Measurements from ENCODE around the gene FASTK. TPM values are rescaled to one million over a fixed set of nuclear protein-coding genes. Genes with fewer than 3 reads are reported as not detected.

The FASTK gene
- total and polyA plus RNA-seq, 4 donors: 30.9 to 80.7 (median 65.8) TPM

DNA sequence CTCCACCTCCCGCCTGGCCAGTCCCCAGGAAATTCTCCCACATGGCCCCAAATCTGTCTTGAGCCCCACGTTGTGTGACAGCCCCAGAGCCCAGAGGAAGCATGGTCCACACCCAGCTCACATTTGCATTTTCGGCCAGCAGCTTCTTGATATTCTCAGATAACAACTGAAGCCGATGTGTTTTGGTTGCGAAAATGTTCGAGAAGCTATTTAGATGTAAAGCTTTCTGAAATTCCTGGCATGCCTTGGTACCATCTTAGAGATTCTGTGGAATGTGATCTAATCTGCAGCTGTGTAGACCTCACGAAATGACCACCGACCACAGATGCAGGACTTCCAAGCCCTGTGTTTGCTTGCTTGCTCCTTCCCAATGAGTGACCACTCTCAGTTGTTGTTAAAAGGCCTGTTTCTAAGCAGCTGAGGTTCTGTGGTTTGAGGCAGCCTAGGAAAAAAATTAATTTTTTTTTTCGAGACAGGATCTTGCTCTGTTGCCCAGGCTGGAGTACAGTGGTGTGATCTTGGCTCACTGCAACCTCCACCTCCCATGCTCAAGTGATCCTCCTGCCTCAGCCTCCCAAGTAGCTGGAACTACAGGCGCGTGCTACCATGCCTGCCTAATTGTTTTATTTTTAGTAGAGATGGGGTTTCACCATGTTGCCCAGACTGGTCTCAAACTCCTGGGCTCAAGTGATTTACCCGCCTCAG is 12.4 kb downstream of the FASTK start:
- no peaks in the 10 kb centered on the region for H3K27me3 ChIP-seq (ENCODE audit: control insufficient read depth, insufficient read depth, low read length)
- no peak overlapping the region for H3K27ac ChIP-seq (ENCODE audit: low read depth, low read length)
- 83% methylated on average over 11 of the region's 12 CpGs for WGBS (ENCODE audit: insufficient coverage)
- H3K4me1 ChIP-seq (ENCODE audit: control insufficient read depth, insufficient read depth, low read length): peaks cover 2% of the 10 kb centered on the region
- peaks cover 79% of the 10 kb centered on the region for H3K36me3 ChIP-seq (ENCODE audit: control insufficient read depth, insufficient read depth, low read length)
- no peak overlapping the region for H3K4me3 ChIP-seq (ENCODE audit: low read depth, low read length)
- H3K9me3 ChIP-seq (ENCODE audit: control insufficient read depth, insufficient read depth, low read length): no peaks in the 10 kb centered on the region
- DNase-seq (ENCODE audit: low read depth in 4 of 6, low spot score in 6 of 6): no peak

DNA sequence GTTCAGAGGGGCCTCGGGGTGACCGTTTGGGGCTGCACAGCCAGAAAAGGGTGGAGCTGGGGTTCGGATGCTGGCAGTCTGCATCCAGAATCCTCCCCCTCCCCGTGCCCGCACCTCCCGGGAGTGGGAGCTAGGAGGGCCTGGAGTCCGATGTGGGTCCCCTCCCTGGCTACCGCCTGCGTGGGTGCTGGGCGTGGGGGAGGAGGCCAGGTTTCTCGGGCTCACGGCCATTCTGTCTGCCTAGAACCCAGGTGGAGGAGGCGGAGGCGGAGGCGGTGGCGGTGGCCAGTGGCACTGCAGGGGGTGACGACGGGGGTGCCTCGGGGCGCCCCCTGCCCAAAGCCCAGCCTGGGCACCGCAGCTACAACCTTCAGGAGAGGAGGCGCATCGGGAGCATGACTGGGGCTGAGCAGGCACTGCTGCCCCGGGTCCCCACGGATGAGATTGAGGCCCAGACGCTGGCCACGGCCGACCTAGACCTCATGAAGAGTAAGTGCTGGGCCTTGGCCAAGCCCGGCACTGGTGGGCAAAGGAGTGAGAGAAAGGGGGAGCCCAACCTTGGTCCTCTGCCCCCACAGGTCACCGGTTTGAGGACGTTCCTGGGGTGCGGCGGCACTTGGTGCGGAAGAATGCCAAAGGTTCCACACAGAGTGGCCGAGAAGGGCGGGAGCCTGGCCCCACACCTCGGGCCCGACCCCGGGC is 14.2 kb downstream of the FASTK start:
- peaks cover 79% of the 10 kb centered on the region for H3K36me3 ChIP-seq (ENCODE audit: control insufficient read depth, insufficient read depth, low read length)
- H3K9me3 ChIP-seq (ENCODE audit: control insufficient read depth, insufficient read depth, low read length): no peaks in the 10 kb centered on the region
- H3K27ac ChIP-seq (ENCODE audit: low read depth, low read length): no peak overlapping the region
- no peak overlapping the region for H3K4me3 ChIP-seq (ENCODE audit: low read depth, low read length)
- H3K4me1 ChIP-seq (ENCODE audit: control insufficient read depth, insufficient read depth, low read length): peaks cover 18% of the 10 kb centered on the region
- H3K27me3 ChIP-seq (ENCODE audit: control insufficient read depth, insufficient read depth, low read length): peaks cover 2% of the 10 kb centered on the region
- no peak for DNase-seq (ENCODE audit: low read depth in 4 of 6, low spot score in 6 of 6)
- 92% methylated on average over 39 of the region's 39 CpGs for WGBS (ENCODE audit: insufficient coverage)

DNA sequence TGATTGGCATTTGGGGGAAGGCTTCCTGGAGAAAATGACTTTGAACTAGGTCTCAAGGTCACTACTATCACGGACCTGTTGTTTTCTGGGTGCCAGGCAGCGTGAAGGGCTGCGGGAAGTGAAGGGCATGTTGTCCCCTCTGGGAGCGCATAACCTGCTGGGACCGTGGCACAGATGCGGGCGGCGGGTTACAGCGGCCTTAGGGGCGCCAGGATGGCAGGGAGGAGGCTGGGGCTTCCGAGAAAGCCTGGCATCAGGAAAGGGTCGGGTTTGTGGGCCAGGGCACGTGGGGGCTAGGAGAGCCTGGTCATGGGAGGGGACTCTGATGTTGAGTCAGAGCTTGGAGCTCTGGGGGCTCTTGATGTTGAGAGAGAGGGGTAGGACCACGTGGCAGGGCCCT is 15.1 kb downstream of the FASTK start:
- 94% methylated on average over 14 of the region's 14 CpGs for WGBS (ENCODE audit: insufficient coverage)
- Histone ChIP-seq H3K36me3 (ENCODE audit: control insufficient read depth, insufficient read depth, low read length) (peaks cover 70% of the 10 kb centered on the region), H3K9me3 (ENCODE audit: control insufficient read depth, insufficient read depth, low read length) (no peaks in the 10 kb centered on the region), H3K27me3 (ENCODE audit: control insufficient read depth, insufficient read depth, low read length) (peaks cover 2% of the 10 kb centered on the region), H3K27ac (ENCODE audit: low read depth, low read length) (no peak overlapping the region), H3K4me1 (ENCODE audit: control insufficient read depth, insufficient read depth, low read length) (peaks cover 27% of the 10 kb centered on the region), H3K4me3 (ENCODE audit: low read depth, low read length) (no peak overlapping the region)
- no peak for DNase-seq (ENCODE audit: low read depth in 4 of 6, low spot score in 6 of 6)

DNA sequence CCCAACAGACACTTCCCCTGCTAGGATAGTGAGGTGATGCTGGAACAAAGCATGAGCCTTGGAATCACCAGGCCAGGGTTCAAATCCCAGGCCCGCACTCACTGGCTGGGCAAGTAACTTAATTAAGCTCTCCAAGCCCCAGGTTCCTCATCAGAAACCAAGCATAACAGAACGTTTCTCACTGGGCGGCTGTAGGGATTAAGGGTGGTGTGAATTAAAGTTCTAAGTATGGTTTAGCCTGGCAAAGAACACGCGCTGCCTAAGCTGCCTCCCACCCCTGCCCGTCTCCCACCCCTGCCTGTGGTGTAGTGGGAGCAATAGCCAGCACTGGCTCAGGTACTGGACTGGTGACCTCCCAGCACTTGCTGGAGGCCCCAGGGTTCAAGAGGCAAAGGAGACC is 15.6 kb downstream of the FASTK start:
- Histone ChIP-seq H3K36me3 (ENCODE audit: control insufficient read depth, insufficient read depth, low read length) (peaks cover 65% of the 10 kb centered on the region), H3K27ac (ENCODE audit: low read depth, low read length) (no peak overlapping the region), H3K4me3 (ENCODE audit: low read depth, low read length) (no peak overlapping the region), H3K9me3 (ENCODE audit: control insufficient read depth, insufficient read depth, low read length) (no peaks in the 10 kb centered on the region), H3K4me1 (ENCODE audit: control insufficient read depth, insufficient read depth, low read length) (peaks cover 33% of the 10 kb centered on the region), H3K27me3 (ENCODE audit: control insufficient read depth, insufficient read depth, low read length) (peaks cover 2% of the 10 kb centered on the region)
- DNase-seq (ENCODE audit: low read depth in 4 of 6, low spot score in 6 of 6): no peak
- 83% methylated on average over 2 of the region's 6 CpGs for WGBS (ENCODE audit: insufficient coverage)

DNA sequence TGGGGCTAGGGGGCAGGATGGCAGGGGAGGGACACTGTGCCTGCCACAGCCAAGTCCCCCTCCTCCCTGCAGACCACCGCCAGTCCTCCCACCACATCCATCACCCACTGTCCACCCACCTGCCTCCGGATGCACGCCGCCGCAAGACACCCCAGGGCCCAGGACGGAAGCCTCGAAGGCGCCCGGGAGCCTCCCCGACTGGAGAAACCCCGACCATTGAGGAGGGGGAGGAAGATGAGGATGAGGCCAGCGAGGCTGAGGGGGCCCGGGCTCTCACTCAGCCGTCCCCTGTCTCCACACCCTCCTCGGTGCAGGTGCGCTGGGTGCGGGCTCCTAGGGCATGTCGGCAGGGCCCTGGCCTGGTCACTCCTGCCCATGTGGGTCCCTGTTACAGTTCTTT is 16.2 kb downstream of the FASTK start:
- Histone ChIP-seq H3K36me3 (ENCODE audit: control insufficient read depth, insufficient read depth, low read length) (peaks cover 59% of the 10 kb centered on the region), H3K4me1 (ENCODE audit: control insufficient read depth, insufficient read depth, low read length) (peaks cover 36% of the 10 kb centered on the region), H3K9me3 (ENCODE audit: control insufficient read depth, insufficient read depth, low read length) (no peaks in the 10 kb centered on the region), H3K27ac (ENCODE audit: low read depth, low read length) (no peak overlapping the region), H3K4me3 (ENCODE audit: low read depth, low read length) (no peak overlapping the region), H3K27me3 (ENCODE audit: control insufficient read depth, insufficient read depth, low read length) (peaks cover 2% of the 10 kb centered on the region)
- 95% methylated on average over 15 of the region's 18 CpGs for WGBS (ENCODE audit: insufficient coverage)
- no peak for DNase-seq (ENCODE audit: low read depth in 4 of 6, low spot score in 6 of 6)

DNA sequence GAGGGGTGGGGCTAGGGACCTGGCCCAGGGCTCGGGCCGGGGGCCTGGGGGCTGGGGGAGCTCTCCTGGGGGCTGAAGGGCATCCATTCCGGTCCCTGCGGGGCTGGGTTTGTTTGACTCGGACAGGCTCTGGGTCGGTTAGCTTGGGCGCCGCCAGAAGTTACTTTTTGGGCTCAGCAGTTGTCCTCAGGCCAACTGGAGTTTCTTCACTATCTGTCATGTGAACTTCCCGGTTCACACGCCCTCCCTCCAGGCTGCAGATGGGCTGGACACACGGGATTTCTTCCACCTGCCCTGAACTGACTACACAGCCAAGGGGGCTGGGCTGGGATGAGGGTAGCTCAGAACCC is 17.4 kb downstream of the FASTK start:
- 39% methylated on average over 10 of the region's 11 CpGs for WGBS (ENCODE audit: insufficient coverage)
- H3K27me3 ChIP-seq (ENCODE audit: control insufficient read depth, insufficient read depth, low read length): peaks cover 2% of the 10 kb centered on the region
- H3K9me3 ChIP-seq (ENCODE audit: control insufficient read depth, insufficient read depth, low read length): no peaks in the 10 kb centered on the region
- H3K4me3 ChIP-seq (ENCODE audit: low read depth, low read length): no peak overlapping the region
- DNase-seq (ENCODE audit: low read depth in 4 of 6, low spot score in 6 of 6): no peak
- peaks cover 55% of the 10 kb centered on the region for H3K36me3 ChIP-seq (ENCODE audit: control insufficient read depth, insufficient read depth, low read length)
- H3K4me1 ChIP-seq (ENCODE audit: control insufficient read depth, insufficient read depth, low read length): peaks cover 47% of the 10 kb centered on the region
- no peak overlapping the region for H3K27ac ChIP-seq (ENCODE audit: low read depth, low read length)

DNA sequence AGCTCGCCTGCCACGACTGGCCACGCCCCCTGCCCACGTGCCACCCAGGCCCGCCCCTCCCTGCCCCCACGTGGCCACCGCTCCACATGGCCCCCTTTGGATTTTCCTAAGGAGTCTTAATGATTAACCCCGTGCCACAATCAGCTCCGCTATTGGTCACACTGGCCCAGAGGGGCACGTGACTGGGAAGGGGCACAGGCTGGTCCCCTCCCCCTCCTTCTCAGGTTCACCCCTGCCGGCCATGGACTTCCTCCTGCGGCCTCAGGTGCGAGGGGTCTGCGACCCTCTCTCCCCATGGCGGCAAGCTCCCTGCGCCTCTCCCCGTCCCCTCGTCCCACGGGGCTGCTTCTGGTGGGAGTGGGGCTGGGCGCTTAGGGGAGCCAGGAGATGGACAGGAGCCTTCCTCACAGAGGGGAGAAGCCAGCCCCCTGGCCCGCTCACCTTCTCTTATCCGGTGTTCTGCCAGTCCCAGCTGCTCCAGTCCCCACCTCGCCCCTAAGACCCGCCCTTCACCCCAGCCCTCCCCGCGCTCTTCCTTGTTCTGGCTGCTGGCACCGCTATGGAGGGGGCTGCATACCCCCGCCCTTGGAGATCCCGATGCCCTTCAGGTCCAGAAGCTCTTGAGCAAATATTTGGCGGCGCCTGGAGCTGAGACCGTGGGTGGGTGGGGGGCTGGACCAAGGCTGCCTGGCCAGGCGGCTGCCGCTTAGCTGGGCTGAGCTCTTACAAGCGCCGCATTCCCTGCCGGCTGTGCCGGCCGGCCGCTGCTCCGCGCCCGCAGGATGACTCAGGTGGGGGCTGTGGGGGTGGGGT is 18.0 kb downstream of the FASTK start:
- peaks cover 50% of the 10 kb centered on the region for H3K36me3 ChIP-seq (ENCODE audit: control insufficient read depth, insufficient read depth, low read length)
- 21% methylated on average over 23 of the region's 43 CpGs for WGBS (ENCODE audit: insufficient coverage)
- peaks cover 2% of the 10 kb centered on the region for H3K27me3 ChIP-seq (ENCODE audit: control insufficient read depth, insufficient read depth, low read length)
- H3K4me3 ChIP-seq (ENCODE audit: low read depth, low read length): peak overlapping the region; percentile 5
- no peaks in the 10 kb centered on the region for H3K9me3 ChIP-seq (ENCODE audit: control insufficient read depth, insufficient read depth, low read length)
- DNase-seq (ENCODE audit: low read depth in 4 of 6, low spot score in 6 of 6): peak in 2 of 6 donors; percentile 35 to 72
- peaks cover 50% of the 10 kb centered on the region for H3K4me1 ChIP-seq (ENCODE audit: control insufficient read depth, insufficient read depth, low read length)
- H3K27ac ChIP-seq (ENCODE audit: low read depth, low read length): no peak overlapping the region

DNA sequence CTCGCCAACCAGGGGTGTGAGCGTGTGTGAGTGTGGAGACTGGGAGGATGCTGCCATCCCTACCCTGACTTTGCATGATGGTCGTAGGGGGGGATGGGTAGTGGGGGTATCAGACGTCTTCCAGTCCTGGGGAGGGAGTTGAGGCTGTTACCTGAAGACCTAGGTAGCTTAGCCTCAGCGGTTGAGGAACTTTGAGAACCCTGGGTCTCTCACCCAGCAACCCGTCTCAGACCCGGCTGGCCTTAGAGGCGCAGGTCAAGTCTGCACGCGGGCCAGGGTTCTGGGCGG is 18.6 kb downstream of the FASTK start:
- H3K36me3 ChIP-seq (ENCODE audit: control insufficient read depth, insufficient read depth, low read length): peaks cover 45% of the 10 kb centered on the region
- 52% methylated on average over 10 of the region's 11 CpGs for WGBS (ENCODE audit: insufficient coverage)
- peaks cover 2% of the 10 kb centered on the region for H3K27me3 ChIP-seq (ENCODE audit: control insufficient read depth, insufficient read depth, low read length)
- H3K4me3 ChIP-seq (ENCODE audit: low read depth, low read length): no peak overlapping the region
- no peaks in the 10 kb centered on the region for H3K9me3 ChIP-seq (ENCODE audit: control insufficient read depth, insufficient read depth, low read length)
- peaks cover 56% of the 10 kb centered on the region for H3K4me1 ChIP-seq (ENCODE audit: control insufficient read depth, insufficient read depth, low read length)
- no peak overlapping the region for H3K27ac ChIP-seq (ENCODE audit: low read depth, low read length)
- DNase-seq (ENCODE audit: low read depth in 4 of 6, low spot score in 6 of 6): no peak

DNA sequence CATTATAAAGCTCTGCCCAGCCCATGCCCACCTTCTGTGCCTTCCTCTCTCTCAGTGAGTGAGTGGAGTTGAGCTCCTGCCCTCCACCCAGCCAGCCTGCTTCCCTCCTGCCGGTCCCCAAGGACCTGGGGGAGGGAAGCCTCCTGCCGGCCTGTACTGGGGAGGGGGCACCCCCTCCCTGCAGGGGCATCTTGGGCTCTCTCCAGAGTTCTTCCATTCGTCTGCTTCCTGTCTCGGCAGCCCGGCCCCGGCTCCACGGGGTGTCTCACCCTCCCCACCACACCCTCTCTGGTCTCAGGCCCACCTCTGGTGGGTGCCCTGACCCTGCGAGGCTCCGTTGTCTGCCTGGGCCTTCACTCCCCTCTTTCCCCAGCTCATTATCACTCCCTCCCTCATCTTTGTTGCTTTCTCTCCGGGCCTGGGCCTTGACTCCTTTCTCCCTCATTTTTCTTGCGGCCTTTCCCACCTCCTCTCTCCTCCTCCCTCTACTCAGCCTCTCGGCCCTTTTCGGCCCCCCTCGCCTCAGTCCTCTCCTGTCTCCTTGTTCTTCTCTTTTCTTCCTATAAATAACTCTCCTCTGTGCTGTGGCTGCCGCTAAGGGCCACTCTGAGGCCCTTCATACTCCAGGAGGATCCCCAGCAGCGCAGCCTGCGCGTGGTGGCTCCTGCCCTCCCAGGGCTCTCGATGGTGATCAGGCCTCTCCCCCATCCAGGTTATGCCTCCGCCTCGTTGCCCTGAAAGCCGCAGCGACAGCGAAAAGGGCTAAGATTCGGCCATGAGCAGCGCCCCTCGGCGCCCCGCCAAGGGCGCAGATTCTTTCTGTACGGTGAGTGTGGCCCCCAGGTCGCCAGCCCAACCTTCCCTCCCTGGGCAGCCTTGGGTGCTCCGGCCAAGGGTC is 19.1 kb downstream of the FASTK start:
- DNase-seq (ENCODE audit: low read depth in 4 of 6, low spot score in 6 of 6): no peak
- Histone ChIP-seq H3K4me1 (ENCODE audit: control insufficient read depth, insufficient read depth, low read length) (peaks cover 62% of the 10 kb centered on the region), H3K27ac (ENCODE audit: low read depth, low read length) (peak overlapping the region; percentile 61), H3K4me3 (ENCODE audit: low read depth, low read length) (peak overlapping the region; percentile 78), H3K27me3 (ENCODE audit: control insufficient read depth, insufficient read depth, low read length) (peaks cover 2% of the 10 kb centered on the region), H3K9me3 (ENCODE audit: control insufficient read depth, insufficient read depth, low read length) (no peaks in the 10 kb centered on the region), H3K36me3 (ENCODE audit: control insufficient read depth, insufficient read depth, low read length) (peaks cover 39% of the 10 kb centered on the region)
- 35% methylated on average over 32 of the region's 33 CpGs for WGBS (ENCODE audit: insufficient coverage)

Measured in spinal cord (tissue), 10 donors.